Kidney (tissue), 14 donors: ENCODE measurements around the gene DEPDC5. TPM values are rescaled to one million over a fixed set of nuclear protein-coding genes. Genes with fewer than 3 reads are reported as not detected.

Experiments
- DNase-seq, 5 donors: peaks; one replicate each; pipeline ENCODE4 v3.0.0-alpha.2; 2013 to 2020
- FAIRE-seq: peaks from 2 replicates; lab custom pipeline; 2012; peaks lifted over from hg19 to GRCh38; lab: Jason Lieb, UNC
- H3K27ac ChIP-seq, 2 donors: one replicate each; pipeline ENCODE4 v1.7.0; 2013; ENCODE audit warnings: low read depth in 2 of 2, low read length in 2 of 2, inconsistent platforms in 1 of 2
- H3K27me3 ChIP-seq: one replicate; pipeline ENCODE4 v1.7.1; 2013; ENCODE audit warnings: low read length, inconsistent platforms; ENCODE audit not compliant: control insufficient read depth, insufficient read depth
- H3K36me3 ChIP-seq, 3 donors: one replicate each; pipeline versions ENCODE4 v1.7.0 to v1.7.1; 2013; ENCODE audit warnings: low read length in 3 of 3, control low read depth in 1 of 3, inconsistent platforms in 1 of 3; ENCODE audit not compliant: insufficient read depth in 3 of 3, control insufficient read depth in 2 of 3
- H3K4me1 ChIP-seq, 3 donors: one replicate each; pipeline versions ENCODE4 v1.7.0 to v1.7.1; 2013; ENCODE audit warnings: low read length in 3 of 3, inconsistent platforms in 1 of 3, low read depth in 1 of 3; ENCODE audit not compliant: control insufficient read depth in 2 of 3, insufficient read depth in 2 of 3
- H3K4me3 ChIP-seq, 3 donors: one replicate each; pipeline versions ENCODE4 v1.7.0 to v1.8.1; 2013; ENCODE audit warnings: low read length in 3 of 3, control low read depth in 1 of 3, inconsistent platforms in 1 of 3
- H3K9ac ChIP-seq, 3 donors: one replicate each; pipeline versions ENCODE4 v1.7.0 to v1.7.1; 2013; ENCODE audit warnings: low read length in 3 of 3, control low read depth in 1 of 3, inconsistent platforms in 1 of 3
- H3K9me3 ChIP-seq, 3 donors: one replicate each; pipeline versions ENCODE4 v1.7.0 to v1.7.1; 2013; ENCODE audit warnings: low read length in 3 of 3, control low read depth in 1 of 3, inconsistent platforms in 1 of 3; ENCODE audit not compliant: control insufficient read depth in 2 of 3, insufficient read depth in 1 of 3
- CTCF ChIP-seq: IDR thresholded peaks from 3 replicates; pipeline ENCODE4 v1.5.1; 2012; ENCODE audit warnings: mild to moderate bottlenecking, moderate library complexity, borderline replicate concordance; ENCODE audit not compliant: insufficient read depth; ENCODE audit errors: extremely low read depth
- intact Hi-C: fragments of 100-400 bp; cut with DNase I; formaldehyde crosslinking; loops from one replicate; pipeline ENCODE4 v1.11.1; 2022
- polyA plus RNA-seq: library from polyadenylated mRNA; stranded (reverse); fragments of 350-450 nt; fragmentation: Illumina TruSeq; extraction: RNeasy Lipid Tissue Mini Kit (QIAGEN cat#74804); gene quantifications from one replicate; pipeline ENCODE4 v1.2.3, GENCODE V29; 2014; ENCODE audit warnings: low read depth, low replicate concordance; ENCODE audit not compliant: insufficient read depth
- total RNA-seq: library from RNA; stranded (reverse); fragmentation: NEBNext Ultra II Directional; extraction: Animal tissue kit (Norgen Biotek cat#: 25700); gene quantifications from one replicate; pipeline ENCODE4 v1.2.1, GENCODE V29; 2021
- donor health status: control.
- donor health status: control.
- donor health status: control.
- donor health status: control.
- donor health status: control.
- donor health status: DM: yes; HTN: yes; CAD: no.
- donor health status: Normal renal cell carcinoma (clear cell type).

DEPDC5 gene
- total and polyA plus RNA-seq, 2 donors from 2014 or later, result 12.1 to 27.3 TPM

- intact Hi-C loops, result no loop called here
- DNase-seq (no peak), FAIRE-seq (no peak)
- Histone ChIP-seq H3K9ac (no peak overlapping the region), H3K27ac (no peak overlapping the region), H3K9me3 (no peaks in the 10 kb centered on the region), H3K27me3 (no peaks in the 10 kb centered on the region), H3K4me1 (no peaks in the 10 kb centered on the region), H3K4me3 (no peak overlapping the region), H3K36me3 (peaks cover 7 to 44% (median 21%) of the 10 kb centered on the region in 3 donors)
- no peak for TF ChIP-seq CTCF
Measured at GRCh38 chr22:31840585-31840984, 86.8 kb downstream of the DEPDC5 start.

GRCh38 chr22:31841078-31841827 lies 87.4 kb downstream of the DEPDC5 start:
- no peaks in the 10 kb centered on the region for H3K4me1 ChIP-seq
- no peak for DNase-seq
- peaks cover 7 to 39% (median 26%) of the 10 kb centered on the region in 3 donors for H3K36me3 ChIP-seq
- H3K9ac ChIP-seq, result no peak overlapping the region
- no peak for TF ChIP-seq CTCF
- H3K9me3 ChIP-seq, result no peaks in the 10 kb centered on the region
- H3K4me3 ChIP-seq, result no peak overlapping the region
- intact Hi-C loops, result no loop called here
- H3K27ac ChIP-seq, result no peak overlapping the region
- no peak for FAIRE-seq
- no peaks in the 10 kb centered on the region for H3K27me3 ChIP-seq

GRCh38 chr22:31843526-31843925 lies 89.7 kb downstream of the DEPDC5 start:
- no peak for DNase-seq
- Histone ChIP-seq H3K9me3 (no peaks in the 10 kb centered on the region), H3K27me3 (no peaks in the 10 kb centered on the region), H3K9ac (no peak overlapping the region), H3K4me3 (no peak overlapping the region), H3K36me3 (peaks cover 7 to 53% (median 36%) of the 10 kb centered on the region in 3 donors), H3K4me1 (no peaks in the 10 kb centered on the region), H3K27ac (no peak overlapping the region)
- intact Hi-C loops, result no loop called here
- no peak for TF ChIP-seq CTCF
- no peak for FAIRE-seq

GRCh38 chr22:31844941-31845340 lies 91.1 kb downstream of the DEPDC5 start:
- no peak overlapping the region for H3K9ac ChIP-seq
- peaks cover 5 to 57% (median 39%) of the 10 kb centered on the region in 3 donors for H3K36me3 ChIP-seq
- no peak for TF ChIP-seq CTCF
- no peaks in the 10 kb centered on the region for H3K27me3 ChIP-seq
- no peaks in the 10 kb centered on the region for H3K9me3 ChIP-seq
- H3K27ac ChIP-seq, result no peak overlapping the region
- DNase-seq (no peak), FAIRE-seq (no peak)
- no peak overlapping the region for H3K4me3 ChIP-seq
- H3K4me1 ChIP-seq, result no peaks in the 10 kb centered on the region
- intact Hi-C loops, result no loop called here
